B cell (primary cell): ENCODE measurements around the gene FGF10. TPM values are rescaled to one million over a fixed set of nuclear protein-coding genes. Genes with fewer than 3 reads are reported as not detected.

Source experiments
- ATAC-seq: fragments of 200-7000 bp; cut with Tn5 transposase; one replicate; pipeline ENCODE4 v1.10.0; 2021; ENCODE audit warnings: low read depth, mild to moderate bottlenecking, moderate number of reproducible peaks, moderate library complexity
- CTCF ChIA-PET: fragments of 350-600 bp; sonication (Branson Sonifier 250); formaldehyde crosslinking; loops from one replicate; lab custom pipeline; 2021; ENCODE audit warnings: antibody characterized with exemption, inconsistent platforms; lab: Charles Lee
- POLR2A ChIA-PET: fragments of 350-600 bp; sonication (Branson Sonifier 250); formaldehyde crosslinking; loops from one replicate; lab custom pipeline; 2021; ENCODE audit warnings: antibody characterized with exemption; lab: Charles Lee
- DNase-seq: peaks from one replicate; pipeline ENCODE4 v3.0.0; 2013
- H2AFZ ChIP-seq: 2 replicates; pipeline ENCODE4 v1.6.1; 2012; ENCODE audit warnings: mild to moderate bottlenecking, low read depth, low read length; ENCODE audit not compliant: insufficient read depth, poor library complexity, severe bottlenecking
- H3K27ac ChIP-seq, 2 donors: 1 replicate in 1 of 2; 2 replicates in 1 of 2; pipeline ENCODE4 v1.5.1; 2012 to 2013; ENCODE audit warnings: low read length in 2 of 2, mild to moderate bottlenecking in 2 of 2, moderate library complexity in 1 of 2
- H3K27me3 ChIP-seq, 4 experiments: fragments of 200-600 bp in 1 of 4; sonication (generic) in 1 of 4; replicated peaks in 1 of 4; 1 replicate in 2 of 4; 2 replicates in 2 of 4; pipeline versions ENCODE4 v1.6.1 to v1.7.0; 2013 to 2016; ENCODE audit warnings: low read length in 3 of 4, mild to moderate bottlenecking in 2 of 4, mixed read lengths in 1 of 4, moderate library complexity in 1 of 4; ENCODE audit not compliant: insufficient read depth in 4 of 4, control insufficient read depth in 3 of 4; ENCODE audit errors: control extremely low read depth in 1 of 4
- H3K36me3 ChIP-seq, 2 experiments: replicated peaks in 1 of 2; 1 replicate in 1 of 2; 2 replicates in 1 of 2; pipeline versions ENCODE4 v1.6.1 to v1.7.1; 2013; ENCODE audit warnings: low read length in 1 of 2; ENCODE audit not compliant: insufficient read depth in 2 of 2, control insufficient read depth in 1 of 2; ENCODE audit errors: control extremely low read depth in 1 of 2, extremely low read depth in 1 of 2
- H3K4me1 ChIP-seq, 2 donors: fragments of 200-600 bp in 1 of 2; sonication (generic) in 1 of 2; 1 replicate in 1 of 2; 2 replicates in 1 of 2; pipeline versions ENCODE4 v1.5.1 to v1.6.1; 2013 to 2017; ENCODE audit warnings: low read length in 2 of 2; ENCODE audit not compliant: control insufficient read depth in 2 of 2, insufficient read depth in 2 of 2
- H3K4me2 ChIP-seq: replicated peaks from 2 replicates; pipeline ENCODE3; 2012; ENCODE audit warnings: mild to moderate bottlenecking, low read depth, low read length; ENCODE audit not compliant: poor library complexity, severe bottlenecking
- H3K4me3 ChIP-seq, 5 experiments: fragments of 200-600 bp in 1 of 5; sonication (generic) in 1 of 5; 1 replicate in 3 of 5; 2 replicates in 2 of 5; pipeline versions ENCODE4 v1.5.1 to v1.7.0; 2011 to 2016; ENCODE audit warnings: low read length in 4 of 5, mild to moderate bottlenecking in 4 of 5, low read depth in 2 of 5, control low read depth in 1 of 5, moderate library complexity in 1 of 5; ENCODE audit not compliant: insufficient read depth in 1 of 5; ENCODE audit errors: control extremely low read depth in 1 of 5, extremely low read depth in 1 of 5
- H3K79me2 ChIP-seq: fragments of 200-600 bp; sonication (generic); one replicate; pipeline ENCODE4 v1.6.0; 2016; ENCODE audit warnings: low read length; ENCODE audit not compliant: control insufficient read depth, insufficient read depth
- H3K9ac ChIP-seq: fragments of 200-600 bp; sonication (generic); 2 replicates; pipeline ENCODE4 v1.6.1; 2017; ENCODE audit warnings: mild to moderate bottlenecking, low read length, moderate library complexity
- H3K9me3 ChIP-seq, 3 donors: one replicate each; pipeline versions ENCODE4 v1.6.1 to v1.7.1; 2013; ENCODE audit warnings: low read length in 2 of 3; ENCODE audit not compliant: control insufficient read depth in 2 of 3, insufficient read depth in 1 of 3; ENCODE audit errors: control extremely low read depth in 1 of 3
- H4K20me1 ChIP-seq: 2 replicates; pipeline ENCODE4 v1.6.0; 2012; ENCODE audit warnings: mild to moderate bottlenecking, low read length; ENCODE audit not compliant: insufficient read depth, control insufficient read depth, poor library complexity, severe bottlenecking
- H3K27ac Mint-ChIP-seq: one replicate; pipeline ENCODE4 v1.8.0; 2021; ENCODE audit warnings: mixed read lengths
- H3K27me3 Mint-ChIP-seq: one replicate; pipeline ENCODE4 v1.8.0; 2021; ENCODE audit warnings: mixed read lengths
- H3K4me1 Mint-ChIP-seq: one replicate; pipeline ENCODE4 v1.8.0; 2021; ENCODE audit warnings: mixed read lengths
- H3K4me3 Mint-ChIP-seq: one replicate; pipeline ENCODE4 v1.8.0; 2021; ENCODE audit warnings: mixed read lengths
- H3K9me3 Mint-ChIP-seq: one replicate; pipeline ENCODE4 v1.8.0; 2022; ENCODE audit warnings: mixed read lengths; ENCODE audit not compliant: insufficient read depth
- EZH2 ChIP-seq: IDR thresholded peaks from 2 replicates; pipeline ENCODE4 v1.6.1; 2012; ENCODE audit warnings: borderline replicate concordance, low read depth, mild to moderate bottlenecking, moderate library complexity, low read length; ENCODE audit not compliant: insufficient read depth, poor library complexity, severe bottlenecking
- WGBS: methylation state at CpG from one replicate; pipeline ENCODE4 v1.1.5; 2013; ENCODE audit warnings: missing lambda C conversion rate; ENCODE audit not compliant: insufficient coverage; 5-methylcytosine and 5-hydroxymethylcytosine counted together
- intact Hi-C: fragments of 100-400 bp; cut with micrococcal nuclease; formaldehyde crosslinking; loops from one replicate; pipeline ENCODE4 v1.10.0; 2022
- polyA plus RNA-seq: library from polyadenylated mRNA; depleted of rRNA; stranded (reverse); fragments of >200 nt; gene quantifications from 2 replicates; pipeline ENCODE4 v1.2.3, GENCODE V29; 2012
- total RNA-seq, 2 donors: library from RNA; stranded (reverse); fragments of 120-200 nt in 1 of 2; gene quantifications; 1 replicate in 1 of 2; 2 replicates in 1 of 2; pipeline versions ENCODE4 v1.2.3 to v1.2.4, GENCODE V29; 2013 to 2022
- TF ChIP-seq, protein P1 (sequence below): fragments of 200-600 bp; IDR thresholded peaks from one replicate; pipeline ENCODE4 v1.8.0; 2022; ENCODE audit warnings: antibody characterized with exemption, mild to moderate bottlenecking

FGF10 gene
- total and polyA plus RNA-seq, 2 donors (not counting 1 experiment from before 2014, with no cell fraction given) = not detected

DNA sequence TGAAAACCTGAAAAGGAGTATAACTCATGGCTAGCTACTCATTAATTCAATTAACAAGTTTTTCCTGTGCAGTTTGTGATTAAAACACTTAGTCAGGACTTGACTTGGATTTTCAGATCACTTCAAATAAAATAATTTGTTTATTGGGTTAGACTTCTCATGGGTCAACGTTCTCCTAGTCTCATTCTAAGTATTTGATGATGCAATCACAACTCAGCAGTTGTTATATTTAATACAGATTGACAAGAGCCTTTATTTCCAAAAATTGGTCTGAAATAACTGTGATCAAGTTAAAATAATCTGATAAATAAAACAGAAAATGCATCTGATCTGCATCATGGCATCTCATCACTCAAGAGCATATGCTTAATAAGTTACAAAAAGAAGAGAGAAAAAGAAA lies 113.9 kb downstream of the FGF10 start:
- Histone ChIP-seq H3K4me1 (no peaks in the 10 kb centered on the region), H3K36me3 (no peaks in the 10 kb centered on the region), H3K4me3 (no peak overlapping the region), H4K20me1 (no peaks in the 10 kb centered on the region), H3K27me3 (no peaks in the 10 kb centered on the region), H3K79me2 (no peaks in the 10 kb centered on the region), H2AFZ (no peak overlapping the region), H3K9ac (no peak overlapping the region), H3K4me2 (no peak overlapping the region), H3K27ac (no peak overlapping the region), H3K9me3 (no peaks in the 10 kb centered on the region)
- TF ChIP-seq, protein P1, sequence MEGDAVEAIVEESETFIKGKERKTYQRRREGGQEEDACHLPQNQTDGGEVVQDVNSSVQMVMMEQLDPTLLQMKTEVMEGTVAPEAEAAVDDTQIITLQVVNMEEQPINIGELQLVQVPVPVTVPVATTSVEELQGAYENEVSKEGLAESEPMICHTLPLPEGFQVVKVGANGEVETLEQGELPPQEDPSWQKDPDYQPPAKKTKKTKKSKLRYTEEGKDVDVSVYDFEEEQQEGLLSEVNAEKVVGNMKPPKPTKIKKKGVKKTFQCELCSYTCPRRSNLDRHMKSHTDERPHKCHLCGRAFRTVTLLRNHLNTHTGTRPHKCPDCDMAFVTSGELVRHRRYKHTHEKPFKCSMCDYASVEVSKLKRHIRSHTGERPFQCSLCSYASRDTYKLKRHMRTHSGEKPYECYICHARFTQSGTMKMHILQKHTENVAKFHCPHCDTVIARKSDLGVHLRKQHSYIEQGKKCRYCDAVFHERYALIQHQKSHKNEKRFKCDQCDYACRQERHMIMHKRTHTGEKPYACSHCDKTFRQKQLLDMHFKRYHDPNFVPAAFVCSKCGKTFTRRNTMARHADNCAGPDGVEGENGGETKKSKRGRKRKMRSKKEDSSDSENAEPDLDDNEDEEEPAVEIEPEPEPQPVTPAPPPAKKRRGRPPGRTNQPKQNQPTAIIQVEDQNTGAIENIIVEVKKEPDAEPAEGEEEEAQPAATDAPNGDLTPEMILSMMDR = no peak
- TF ChIP-seq EZH2 = no peak
- no peak overlapping the region for H3K27ac Mint-ChIP-seq
- ATAC-seq (no peak), DNase-seq (no peak)
- no peaks in the 10 kb centered on the region for H3K27me3 Mint-ChIP-seq
- ChIA-PET POLR2A (no interaction called here), CTCF (no interaction called here)
- no peaks in the 10 kb centered on the region for H3K9me3 Mint-ChIP-seq
- H3K4me1 Mint-ChIP-seq = no peaks in the 10 kb centered on the region
- intact Hi-C loops = no loop called here
- H3K4me3 Mint-ChIP-seq = no peak overlapping the region
- no CpG with 5 or more reads among the region's 1 CpG for WGBS

DNA sequence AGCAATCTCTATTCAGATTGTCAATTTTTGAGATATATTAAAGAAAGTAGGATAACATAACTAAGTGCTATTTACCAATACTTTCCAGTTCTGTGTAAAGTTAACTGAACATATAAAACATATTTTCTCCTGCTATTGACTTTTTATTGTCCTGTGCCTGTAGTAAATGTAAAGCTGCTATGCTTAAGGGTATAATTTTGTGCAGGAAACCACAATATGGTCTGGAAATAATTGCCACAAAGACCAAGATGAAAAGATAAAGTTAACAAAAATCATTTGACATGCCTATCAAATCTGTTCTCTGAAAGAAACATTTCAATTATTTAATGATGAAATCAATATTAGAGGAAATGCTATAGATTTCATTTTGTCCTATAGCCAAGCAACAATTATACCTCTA lies 121.3 kb downstream of the FGF10 start:
- no peaks in the 10 kb centered on the region for H3K9me3 ChIP-seq
- no peaks in the 10 kb centered on the region for H3K27me3 Mint-ChIP-seq
- no peaks in the 10 kb centered on the region for H3K9me3 Mint-ChIP-seq
- H3K4me1 ChIP-seq = no peaks in the 10 kb centered on the region
- CTCF ChIA-PET = no interaction called here
- no peaks in the 10 kb centered on the region for H3K36me3 ChIP-seq
- TF ChIP-seq EZH2 = no peak
- TF ChIP-seq, protein P1 = no peak
- no peak overlapping the region for H3K4me2 ChIP-seq
- no peak overlapping the region for H3K4me3 Mint-ChIP-seq
- no peaks in the 10 kb centered on the region for H4K20me1 ChIP-seq
- no peak overlapping the region for H3K9ac ChIP-seq
- H3K27me3 ChIP-seq = no peaks in the 10 kb centered on the region
- no peak overlapping the region for H2AFZ ChIP-seq
- DNase-seq (no peak), ATAC-seq (no peak)
- H3K79me2 ChIP-seq = no peaks in the 10 kb centered on the region
- H3K27ac ChIP-seq = no peak overlapping the region
- H3K27ac Mint-ChIP-seq = no peak overlapping the region
- intact Hi-C loops = no loop called here
- H3K4me1 Mint-ChIP-seq = no peaks in the 10 kb centered on the region
- H3K4me3 ChIP-seq = no peak overlapping the region
- POLR2A ChIA-PET = no interaction called here
